GM21367 (cell line): ENCODE data around the gene TMLHE.
"Not testable (repeated sequence)": the region's sequence is repeated elsewhere in the genome, so short reads cannot be mapped to it uniquely, and the experiment has no call there.

Experiments
- ATAC-seq: cut with Tn5 transposase; IDR thresholded peaks from one replicate; pipeline ENCODE4 v1.9.1; 2021; ENCODE audit not compliant: unreplicated experiment

Gene TMLHE

GRCh38 chrX:155505296-155505695 is 107.5 kb downstream of the TMLHE start:
- ATAC-seq, result no peak

DNA sequence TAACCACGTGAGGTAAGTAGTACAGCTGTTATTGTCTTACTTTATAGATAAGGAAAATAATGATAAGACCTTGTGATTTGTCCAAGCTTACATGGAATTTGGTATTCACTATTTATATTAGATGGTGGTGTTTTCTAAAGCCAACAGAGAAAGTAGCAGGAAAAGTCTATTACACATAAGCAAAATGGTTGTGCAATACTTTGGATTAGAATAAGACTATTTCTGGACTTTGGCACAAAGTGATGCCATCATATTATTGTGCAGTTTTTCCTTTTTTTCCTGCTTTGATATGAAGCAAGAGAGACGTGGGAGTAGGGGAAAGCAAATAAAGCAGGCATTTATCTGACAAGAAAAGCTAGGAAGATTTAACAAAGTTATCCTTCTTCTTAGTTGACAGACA is 117.6 kb downstream of the TMLHE start:
- not testable (repeated sequence) for ATAC-seq

DNA sequence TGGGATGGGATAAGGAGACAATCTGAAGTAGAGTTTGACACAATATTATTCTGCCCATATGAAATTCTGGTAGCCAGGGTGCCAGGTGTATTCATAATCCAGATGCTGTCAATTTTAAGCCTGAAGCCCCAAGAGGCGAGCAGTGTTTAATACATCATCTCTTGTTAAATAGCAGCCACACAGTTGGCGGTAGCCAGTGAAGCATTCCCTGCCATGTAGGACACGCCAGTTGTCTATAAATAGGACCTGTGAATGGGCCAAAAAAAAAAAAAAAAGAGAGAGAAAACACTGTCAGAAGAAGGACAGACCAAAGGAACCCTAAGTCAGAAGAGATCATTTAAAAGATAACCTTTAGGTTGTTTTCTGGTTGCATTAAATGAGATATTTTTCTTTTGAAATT is 121.3 kb downstream of the TMLHE start:
- not testable (repeated sequence) for ATAC-seq

GRCh38 chrX:155477136-155477535 is 135.6 kb downstream of the TMLHE start:
- ATAC-seq, result not testable (repeated sequence)

GRCh38 chrX:155466269-155466938 is 146.3 kb downstream of the TMLHE start:
- ATAC-seq, result peak; percentile 53

- ATAC-seq, result not testable (repeated sequence)
Observed at GRCh38 chrX:155460501-155460900, 152.3 kb downstream of the TMLHE start.

DNA sequence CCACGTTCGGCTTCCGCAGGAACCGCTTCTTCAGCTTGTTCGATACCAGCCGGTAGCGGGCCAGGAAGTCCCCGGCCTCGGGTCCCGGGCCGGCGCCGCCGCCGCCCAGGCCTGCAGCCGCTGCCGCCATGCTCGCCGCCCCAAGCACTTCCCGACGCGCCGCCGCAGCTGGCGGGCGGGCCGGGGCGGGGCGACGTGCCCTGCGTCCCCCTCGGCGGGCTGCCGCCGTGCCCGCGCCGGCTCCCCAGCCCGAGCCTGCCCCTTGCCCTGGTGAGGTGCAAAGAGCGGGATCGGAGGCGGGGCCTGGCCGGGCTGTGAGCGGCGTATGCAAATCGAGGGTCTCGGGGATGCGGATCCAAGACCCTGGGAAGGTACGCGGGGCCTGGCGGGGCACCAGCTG is 154.3 kb downstream of the TMLHE start, which contains the start of gene F8A3:
F8A3 (minus strand) TSS at position 150 of the 400 bp plus-strand sequence; CDS start at position 130, 20 bp downstream.
- peak; percentile 77 for ATAC-seq

DNA sequence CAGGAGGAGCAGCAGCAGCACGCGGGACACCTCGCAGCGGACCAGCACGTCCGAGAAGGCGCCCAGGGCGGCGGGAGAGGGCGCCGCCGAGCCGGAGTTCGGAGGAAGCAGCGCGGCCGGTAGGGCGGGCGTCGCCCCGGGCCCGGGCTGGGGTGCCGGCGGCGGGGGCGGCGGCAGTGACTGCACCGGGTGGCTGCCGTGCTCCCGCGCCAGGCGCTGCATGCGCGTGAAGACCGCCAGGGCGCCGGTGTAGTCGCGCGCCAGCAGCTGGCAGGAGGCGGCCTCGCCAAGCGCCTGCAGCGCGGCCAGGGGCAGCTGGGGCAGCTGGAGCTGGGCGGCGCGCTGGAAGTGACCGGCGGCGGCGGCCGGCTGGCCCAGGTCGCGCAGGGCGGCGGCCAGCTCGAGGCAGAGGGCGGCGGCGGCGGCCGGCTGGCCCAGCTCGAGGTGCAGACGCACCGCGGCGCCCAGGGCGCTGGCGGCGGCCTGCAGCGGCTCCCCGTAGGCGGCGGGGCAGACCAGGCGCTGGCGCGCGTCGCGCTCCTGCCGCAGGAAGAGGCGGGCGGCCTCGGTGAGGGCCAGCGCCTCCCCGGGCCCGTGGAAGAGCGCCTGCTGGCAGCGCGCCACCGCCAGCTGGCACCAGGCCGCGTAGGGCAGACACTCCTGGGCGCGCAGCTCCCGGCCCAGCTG is 154.8 kb downstream of the TMLHE start:
- ATAC-seq, result peak; percentile 52

DNA sequence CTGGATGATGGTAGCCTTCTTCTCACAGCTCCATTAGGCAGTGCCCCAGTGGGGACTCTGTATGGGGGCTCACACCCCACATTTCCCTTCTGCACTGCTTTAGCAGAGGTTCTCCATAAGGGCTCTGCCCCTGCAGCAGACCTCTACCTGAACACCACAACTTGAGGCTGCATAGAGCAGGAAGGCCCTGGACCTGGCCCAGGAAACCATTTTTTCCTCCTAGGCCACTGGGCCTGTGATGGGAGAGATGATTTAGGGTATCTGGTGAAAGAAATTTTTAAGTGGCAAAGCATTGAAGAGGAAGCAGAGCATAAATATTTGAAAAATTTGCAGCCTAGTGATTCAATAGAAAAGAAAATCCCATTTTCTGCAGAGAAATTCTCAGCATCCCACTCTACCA is 171.7 kb downstream of the TMLHE start:
- ATAC-seq, result no peak
